SK-N-SH (cell line): ENCODE measurements around the gene PDLIM5. TPM values are rescaled to one million over a fixed set of nuclear protein-coding genes. Genes with fewer than 3 reads are reported as not detected.
A peak's percentile ranks its signal among the peaks of the same experiment; 100 is the strongest.

ENCODE experiments used
- CTCF ChIA-PET: fragments of 300-600, 350-600 bp; formaldehyde crosslinking; extraction: SDS; loops from one replicate; lab custom pipeline; 2021; lab: Yijun Ruan, JAX
- POLR2A ChIA-PET: fragments of 350-600 bp; sonication (Branson Sonifier 250); formaldehyde crosslinking; extraction: SDS; loops from one replicate; lab custom pipeline; 2020; ENCODE audit warnings: antibody characterized with exemption, inconsistent platforms; lab: Yijun Ruan, JAX
- DNase-seq: peaks from one replicate; pipeline ENCODE4 v3.0.0; 2012
- H2AFZ ChIP-seq: fragments of 200-600 bp; sonication (generic); 2 replicates; pipeline ENCODE4 v1.8.1; 2016; ENCODE audit warnings: antibody characterized with exemption, mild to moderate bottlenecking, low read depth
- H3F3A ChIP-seq: fragments of 200-600 bp; sonication (generic); replicated peaks from 2 replicates; pipeline ENCODE3; 2016; ENCODE audit warnings: antibody characterized with exemption, mild to moderate bottlenecking; ENCODE audit not compliant: insufficient read depth
- H3K27ac ChIP-seq, 2 experiments: fragments of 200-500 bp in 1 of 2; fragments of 200-600 bp in 1 of 2; sonication (Bioruptor generic) in 1 of 2; sonication (generic), shearing (Covaris generic) in 1 of 2; 2 replicates each; pipeline versions ENCODE4 v1.5.1 to v1.6.1; 2014 to 2016; ENCODE audit warnings: low read depth in 2 of 2, inconsistent platforms in 1 of 2, low read length in 1 of 2, mild to moderate bottlenecking in 1 of 2, mixed read lengths in 1 of 2
- H3K27me3 ChIP-seq: fragments of 200-600 bp; sonication (generic), shearing (Covaris generic); 2 replicates; pipeline ENCODE4 v1.6.1; 2016; ENCODE audit warnings: mixed run types; ENCODE audit not compliant: insufficient read depth
- H3K36me3 ChIP-seq, 2 experiments: fragments of 200-500 bp in 1 of 2; fragments of 200-600 bp in 1 of 2; sonication (Bioruptor generic) in 1 of 2; sonication (generic) in 1 of 2; replicated peaks in 1 of 2; 2 replicates each; pipeline versions ENCODE3 to v1.5.1; 2014 to 2016; ENCODE audit warnings: low read length in 1 of 2, mild to moderate bottlenecking in 1 of 2; ENCODE audit not compliant: insufficient read depth in 2 of 2, control insufficient read depth in 1 of 2
- H3K4me1 ChIP-seq, 2 experiments: fragments of 200-500 bp in 1 of 2; fragments of 200-600 bp in 1 of 2; sonication (Bioruptor generic) in 1 of 2; sonication (generic), shearing (Covaris generic) in 1 of 2; 2 replicates each; pipeline versions ENCODE4 v1.5.1 to v1.6.1; 2014 to 2016; ENCODE audit warnings: low read depth in 1 of 2, low read length in 1 of 2, mixed run types in 1 of 2; ENCODE audit not compliant: insufficient read depth in 2 of 2, control insufficient read depth in 1 of 2
- H3K4me2 ChIP-seq: fragments of 200-600 bp; sonication (generic), shearing (Covaris generic); 2 replicates; pipeline ENCODE4 v1.6.1; 2017; ENCODE audit warnings: mixed run types
- H3K4me3 ChIP-seq, 2 experiments: fragments of 200-500 bp in 1 of 2; fragments of 200-600 bp in 1 of 2; sonication (Bioruptor generic) in 1 of 2; sonication (generic), shearing (Covaris generic) in 1 of 2; 2 replicates each; pipeline versions ENCODE4 v1.5.1 to v1.8.1; 2014 to 2016; ENCODE audit warnings: low read depth in 2 of 2, inconsistent platforms in 1 of 2, low read length in 1 of 2, mild to moderate bottlenecking in 1 of 2, mixed read lengths in 1 of 2, moderate library complexity in 1 of 2
- H3K79me2 ChIP-seq: fragments of 200-600 bp; sonication (generic); 2 replicates; pipeline ENCODE4 v1.8.1; 2017; ENCODE audit warnings: mild to moderate bottlenecking; ENCODE audit not compliant: insufficient read depth
- H3K9ac ChIP-seq: fragments of 200-600 bp; sonication (generic); 2 replicates; pipeline ENCODE4 v1.6.1; 2017; ENCODE audit warnings: mixed run types
- H3K9me2 ChIP-seq: fragments of 200-600 bp; sonication (generic); 2 replicates; pipeline ENCODE4 v1.6.1; 2017; ENCODE audit warnings: mixed run types
- H3K9me3 ChIP-seq: fragments of 200-600 bp; sonication (generic); 2 replicates; pipeline ENCODE4 v1.6.1; 2017; ENCODE audit warnings: mixed run types, mild to moderate bottlenecking, moderate library complexity
- H4K20me1 ChIP-seq: fragments of 200-600 bp; sonication (generic); 2 replicates; pipeline ENCODE4 v1.6.1; 2017; ENCODE audit warnings: mild to moderate bottlenecking, mixed run types; ENCODE audit not compliant: insufficient read depth
- CHD2 ChIP-seq: fragments of 150-350 bp; IDR thresholded peaks from 2 replicates; pipeline ENCODE4 v1.6.1; 2018; ENCODE audit warnings: low read length; ENCODE audit not compliant: partially characterized antibody
- MEF2A ChIP-seq: IDR thresholded peaks from 2 replicates; pipeline ENCODE4 v1.4.0; 2012; ENCODE audit warnings: low read depth, borderline replicate concordance
- MXI1 ChIP-seq: IDR thresholded peaks from 2 replicates; pipeline ENCODE4 v1.6.1; 2012; ENCODE audit warnings: mild to moderate bottlenecking, low read depth, low read length, improper control_type of control experiment
- RAD21 ChIP-seq: IDR thresholded peaks from 2 replicates; pipeline ENCODE4 v1.6.1; 2012; ENCODE audit warnings: mild to moderate bottlenecking, low read length
- RFX5 ChIP-seq: IDR thresholded peaks from 2 replicates; pipeline ENCODE4 v1.6.1; 2012; ENCODE audit warnings: mild to moderate bottlenecking, improper control_type of control experiment, low read length
- SIN3A ChIP-seq: IDR thresholded peaks from 2 replicates; pipeline ENCODE4 v1.6.1; 2012; ENCODE audit warnings: low read depth, mild to moderate bottlenecking, low read length, moderate library complexity, borderline replicate concordance
- TAF1 ChIP-seq: IDR thresholded peaks from 2 replicates; pipeline ENCODE4 v1.6.1; 2012; ENCODE audit warnings: low read depth, mild to moderate bottlenecking, low read length, moderate library complexity, borderline replicate concordance
- TCF12 ChIP-seq: IDR thresholded peaks from 2 replicates; pipeline ENCODE4 v1.4.0; 2012
- WGBS: methylation state at CpG from one replicate; pipeline ENCODE4 v1.1.6; 2017; ENCODE audit warnings: low lambda C conversion rate; 5-methylcytosine and 5-hydroxymethylcytosine counted together
- polyA plus RNA-seq, 3 experiments: library from polyadenylated mRNA; depleted of rRNA; stranded (reverse); fragments of >200 nt; gene quantifications; 2 replicates each; pipeline ENCODE4 v1.2.3, GENCODE V29; 2012
- TF ChIP-seq, protein P1 (sequence below): IDR thresholded peaks from 2 replicates; pipeline ENCODE4 v1.4.0; 2012; ENCODE audit warnings: low read depth, borderline replicate concordance
- TF ChIP-seq, protein P2 (sequence below): IDR thresholded peaks from 2 replicates; pipeline ENCODE4; 2012
- TF ChIP-seq, protein P3 (sequence below): IDR thresholded peaks from 2 replicates; pipeline ENCODE4 v1.6.1; 2012; ENCODE audit warnings: mild to moderate bottlenecking, low read depth, low read length, moderate library complexity

PDLIM5 gene
- polyA plus RNA-seq, 1 of the 3 experiments (the other 2 are of a cell fraction) = 36.7 TPM

DNA sequence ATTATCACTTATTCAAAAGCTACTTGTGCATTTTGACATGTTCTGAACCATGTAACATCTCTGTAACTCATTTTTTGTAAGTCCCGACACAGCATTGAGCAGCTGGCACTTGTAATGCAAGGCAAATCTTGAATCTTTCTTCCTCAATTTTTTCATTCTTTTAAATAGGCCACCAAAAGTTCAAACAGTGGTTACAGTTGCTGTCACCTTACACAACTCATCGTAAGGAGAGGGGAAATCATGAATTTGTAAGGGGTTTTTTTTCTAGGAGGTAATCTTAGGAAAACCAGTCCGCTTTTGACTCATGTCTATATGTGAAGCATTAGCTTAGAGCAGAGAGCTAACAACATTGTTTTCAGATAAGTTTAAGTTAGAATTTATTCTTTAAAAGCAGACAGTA lies 124.5 kb downstream of the PDLIM5 start:
- POLR2A ChIA-PET = no interaction called here
- no peak overlapping the region for H2AFZ ChIP-seq
- no peak for DNase-seq
- no peaks in the 10 kb centered on the region for H4K20me1 ChIP-seq
- peaks cover 77% of the 10 kb centered on the region for H3K79me2 ChIP-seq
- peaks cover 25% of the 10 kb centered on the region for H3F3A ChIP-seq
- peak overlapping the region in 1 of 2 experiments; percentile 77; a peak in 3 of 4 replicates for H3K27ac ChIP-seq
- H3K4me3 ChIP-seq = no peak overlapping the region
- no peaks in the 10 kb centered on the region for H3K9me3 ChIP-seq
- peaks cover 0 to 32% of the 10 kb centered on the region in 2 experiments for H3K36me3 ChIP-seq
- 80% methylated on average over 3 of the region's 3 CpGs for whole genome bisulfite sequencing
- peaks cover 11 to 55% of the 10 kb centered on the region in 2 experiments; a peak in 3 of 4 replicates for H3K4me1 ChIP-seq
- no peaks in the 10 kb centered on the region for H3K27me3 ChIP-seq
- CTCF ChIA-PET = interaction anchor here (1.3 to 2.0 kb wide), 2 partner anchors 56 to 169 kb away, joined by 5 to 8 read pairs; no protein-coding TSS in a partner anchor
- no peak for TF ChIP-seq TAF1
- TF ChIP-seq, protein P1, sequence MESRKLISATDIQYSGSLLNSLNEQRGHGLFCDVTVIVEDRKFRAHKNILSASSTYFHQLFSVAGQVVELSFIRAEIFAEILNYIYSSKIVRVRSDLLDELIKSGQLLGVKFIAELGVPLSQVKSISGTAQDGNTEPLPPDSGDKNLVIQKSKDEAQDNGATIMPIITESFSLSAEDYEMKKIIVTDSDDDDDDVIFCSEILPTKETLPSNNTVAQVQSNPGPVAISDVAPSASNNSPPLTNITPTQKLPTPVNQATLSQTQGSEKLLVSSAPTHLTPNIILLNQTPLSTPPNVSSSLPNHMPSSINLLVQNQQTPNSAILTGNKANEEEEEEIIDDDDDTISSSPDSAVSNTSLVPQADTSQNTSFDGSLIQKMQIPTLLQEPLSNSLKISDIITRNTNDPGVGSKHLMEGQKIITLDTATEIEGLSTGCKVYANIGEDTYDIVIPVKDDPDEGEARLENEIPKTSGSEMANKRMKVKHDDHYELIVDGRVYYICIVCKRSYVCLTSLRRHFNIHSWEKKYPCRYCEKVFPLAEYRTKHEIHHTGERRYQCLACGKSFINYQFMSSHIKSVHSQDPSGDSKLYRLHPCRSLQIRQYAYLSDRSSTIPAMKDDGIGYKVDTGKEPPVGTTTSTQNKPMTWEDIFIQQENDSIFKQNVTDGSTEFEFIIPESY = no peak
- TF ChIP-seq, protein P2, sequence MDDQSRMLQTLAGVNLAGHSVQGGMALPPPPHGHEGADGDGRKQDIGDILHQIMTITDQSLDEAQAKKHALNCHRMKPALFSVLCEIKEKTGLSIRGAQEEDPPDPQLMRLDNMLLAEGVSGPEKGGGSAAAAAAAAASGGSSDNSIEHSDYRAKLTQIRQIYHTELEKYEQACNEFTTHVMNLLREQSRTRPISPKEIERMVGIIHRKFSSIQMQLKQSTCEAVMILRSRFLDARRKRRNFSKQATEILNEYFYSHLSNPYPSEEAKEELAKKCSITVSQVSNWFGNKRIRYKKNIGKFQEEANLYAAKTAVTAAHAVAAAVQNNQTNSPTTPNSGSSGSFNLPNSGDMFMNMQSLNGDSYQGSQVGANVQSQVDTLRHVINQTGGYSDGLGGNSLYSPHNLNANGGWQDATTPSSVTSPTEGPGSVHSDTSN = no peak
- TF ChIP-seq RAD21 = no peak
- no peak for TF ChIP-seq TCF12
- no peak for TF ChIP-seq CHD2
- TF ChIP-seq RFX5 = no peak
- TF ChIP-seq MEF2A = no peak
- TF ChIP-seq, protein P3, sequence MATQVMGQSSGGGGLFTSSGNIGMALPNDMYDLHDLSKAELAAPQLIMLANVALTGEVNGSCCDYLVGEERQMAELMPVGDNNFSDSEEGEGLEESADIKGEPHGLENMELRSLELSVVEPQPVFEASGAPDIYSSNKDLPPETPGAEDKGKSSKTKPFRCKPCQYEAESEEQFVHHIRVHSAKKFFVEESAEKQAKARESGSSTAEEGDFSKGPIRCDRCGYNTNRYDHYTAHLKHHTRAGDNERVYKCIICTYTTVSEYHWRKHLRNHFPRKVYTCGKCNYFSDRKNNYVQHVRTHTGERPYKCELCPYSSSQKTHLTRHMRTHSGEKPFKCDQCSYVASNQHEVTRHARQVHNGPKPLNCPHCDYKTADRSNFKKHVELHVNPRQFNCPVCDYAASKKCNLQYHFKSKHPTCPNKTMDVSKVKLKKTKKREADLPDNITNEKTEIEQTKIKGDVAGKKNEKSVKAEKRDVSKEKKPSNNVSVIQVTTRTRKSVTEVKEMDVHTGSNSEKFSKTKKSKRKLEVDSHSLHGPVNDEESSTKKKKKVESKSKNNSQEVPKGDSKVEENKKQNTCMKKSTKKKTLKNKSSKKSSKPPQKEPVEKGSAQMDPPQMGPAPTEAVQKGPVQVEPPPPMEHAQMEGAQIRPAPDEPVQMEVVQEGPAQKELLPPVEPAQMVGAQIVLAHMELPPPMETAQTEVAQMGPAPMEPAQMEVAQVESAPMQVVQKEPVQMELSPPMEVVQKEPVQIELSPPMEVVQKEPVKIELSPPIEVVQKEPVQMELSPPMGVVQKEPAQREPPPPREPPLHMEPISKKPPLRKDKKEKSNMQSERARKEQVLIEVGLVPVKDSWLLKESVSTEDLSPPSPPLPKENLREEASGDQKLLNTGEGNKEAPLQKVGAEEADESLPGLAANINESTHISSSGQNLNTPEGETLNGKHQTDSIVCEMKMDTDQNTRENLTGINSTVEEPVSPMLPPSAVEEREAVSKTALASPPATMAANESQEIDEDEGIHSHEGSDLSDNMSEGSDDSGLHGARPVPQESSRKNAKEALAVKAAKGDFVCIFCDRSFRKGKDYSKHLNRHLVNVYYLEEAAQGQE = no peak
- no peak overlapping the region; the same call in 1 of the 2 replicates for H3K9ac ChIP-seq
- H3K9me2 ChIP-seq = no peaks in the 10 kb centered on the region
- no peak overlapping the region for H3K4me2 ChIP-seq

DNA sequence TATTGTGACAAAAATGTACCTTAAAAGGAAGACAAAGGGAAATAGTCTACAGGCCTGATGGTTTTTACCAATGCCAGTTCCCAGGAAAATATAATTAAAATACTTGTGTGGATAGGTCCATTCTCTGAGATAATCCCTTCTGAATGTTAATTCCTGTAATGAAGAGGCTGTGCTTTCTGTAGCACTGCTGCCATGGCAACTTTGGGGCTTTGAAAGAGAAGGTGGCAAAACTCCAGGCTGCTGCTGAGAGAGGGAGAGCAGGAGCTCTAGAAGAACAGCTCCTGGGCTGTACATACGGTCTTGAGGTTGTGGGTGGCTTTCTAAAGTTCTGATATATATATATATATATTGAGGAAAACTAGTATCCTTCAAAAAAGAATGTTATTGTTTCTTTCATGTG lies 125.4 kb downstream of the PDLIM5 start:
- peaks cover 81% of the 10 kb centered on the region for H3K79me2 ChIP-seq
- peaks cover 0 to 36% of the 10 kb centered on the region in 2 experiments for H3K36me3 ChIP-seq
- peak; percentile 46; the same call in 1 of the 2 replicates for TF ChIP-seq MXI1
- TF ChIP-seq SIN3A = no peak
- H3K9me2 ChIP-seq = no peaks in the 10 kb centered on the region; the same call in 1 of the 2 replicates
- peak overlapping the region; percentile 20; the same call in 1 of the 2 replicates for H3K9ac ChIP-seq
- no peak overlapping the region for H2AFZ ChIP-seq
- peak overlapping the region; percentile 39 to 77 for H3K27ac ChIP-seq
- peak overlapping the region; percentile 30; the same call in 1 of the 2 replicates for H3K4me2 ChIP-seq
- DNase-seq = peak; percentile 39
- no peaks in the 10 kb centered on the region for H3K27me3 ChIP-seq
- ChIA-PET CTCF (interaction anchor here (2.0 kb wide), 1 partner anchor 170 kb away, joined by 8 read pairs; no protein-coding TSS in a partner anchor), POLR2A (no interaction called here)
- H3K4me3 ChIP-seq = no peak overlapping the region
- H4K20me1 ChIP-seq = no peaks in the 10 kb centered on the region
- H3K4me1 ChIP-seq = peaks cover 11 to 60% of the 10 kb centered on the region in 2 experiments; a peak in 3 of 4 replicates
- WGBS = 33% methylated on average over 1 of the region's 1 CpG
- peaks cover 25% of the 10 kb centered on the region for H3F3A ChIP-seq
- no peaks in the 10 kb centered on the region for H3K9me3 ChIP-seq
